Measurements from ENCODE around the gene GARIN5B.
A peak's percentile ranks its signal among the peaks of the same experiment; 100 is the strongest.
"Not testable (repeated sequence)": the region's sequence is repeated elsewhere in the genome, so short reads cannot be mapped to it uniquely, and the experiment has no call there.

GARIN5B gene

DNA sequence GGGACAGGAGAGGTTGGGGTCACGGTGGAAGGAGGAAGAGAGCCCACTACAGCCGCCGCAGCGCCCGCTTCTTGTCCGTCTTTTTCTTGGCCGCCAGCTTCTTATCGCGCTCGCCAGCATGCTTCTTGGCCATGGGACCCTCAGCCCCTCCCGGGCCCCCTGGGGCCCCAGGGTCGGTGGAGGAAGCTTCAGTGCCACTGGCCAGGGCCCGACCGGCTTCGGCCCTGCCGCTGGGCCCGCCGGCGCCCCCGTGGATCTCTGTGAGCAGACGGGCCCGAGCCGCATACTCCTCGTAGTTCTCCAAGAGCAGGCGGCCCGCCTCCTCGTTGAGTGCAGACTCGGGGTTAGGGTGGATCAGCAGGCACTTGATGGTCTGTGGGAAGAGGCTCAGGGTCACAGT is 38.3 kb upstream of the GARIN5B start:
- H3K4me1 ChIP-seq (ENCODE audit: control insufficient read depth, insufficient read depth, low read length); H3K9ac ChIP-seq (ENCODE audit: low read depth, low read length); H3K4me3 ChIP-seq (ENCODE audit: low read depth, low read length); H3K27me3 ChIP-seq (ENCODE audit: control insufficient read depth, insufficient read depth, low read length); H3K9me3 ChIP-seq (ENCODE audit: control insufficient read depth, insufficient read depth, low read length); H3K27ac ChIP-seq (ENCODE audit: low read depth, low read length): not testable (repeated sequence)
- H3K36me3 ChIP-seq (ENCODE audit: control insufficient read depth, insufficient read depth, low read length), result peaks cover 54% of the 10 kb centered on the region

DNA sequence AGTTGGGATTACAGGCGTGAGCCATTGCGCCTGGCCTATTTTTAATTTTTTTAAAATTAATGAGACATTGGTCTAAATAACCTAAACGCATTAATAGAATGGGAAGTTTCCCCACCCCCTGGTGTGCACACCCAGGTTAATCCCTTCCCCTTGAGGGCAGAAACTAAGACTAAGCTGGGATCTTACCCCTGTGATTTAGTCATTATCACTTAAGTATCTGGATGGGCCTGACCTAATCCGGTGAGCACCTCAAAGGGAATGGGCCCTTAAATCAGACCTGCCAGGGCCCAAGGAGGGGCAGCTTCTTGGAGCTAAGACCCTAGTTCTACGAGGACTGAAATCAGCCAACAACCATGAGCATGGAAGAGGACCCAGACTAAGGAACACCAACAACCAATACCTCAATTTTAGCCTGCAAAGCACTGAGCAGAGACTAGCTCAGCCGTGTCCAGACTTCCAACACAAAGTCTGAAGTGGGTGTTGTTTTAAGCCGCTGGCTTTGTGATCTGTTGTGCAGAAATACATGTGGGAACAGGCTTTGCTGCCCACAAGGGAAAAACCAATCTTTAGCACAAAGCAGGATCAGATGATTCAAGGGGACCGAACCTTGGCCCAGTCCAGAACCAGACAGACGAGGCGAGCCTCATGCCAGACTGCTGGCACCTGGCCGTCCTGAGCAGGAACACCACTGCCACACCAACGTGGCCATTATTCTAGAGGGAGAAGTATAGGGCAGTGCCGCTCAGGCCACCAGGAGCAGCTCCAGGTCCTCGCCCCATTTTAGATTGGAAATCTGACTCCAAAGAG is 37.4 kb upstream of the GARIN5B start:
- no peaks in the 10 kb centered on the region for H3K27me3 ChIP-seq (ENCODE audit: control insufficient read depth, insufficient read depth, low read length)
- H3K9ac ChIP-seq (ENCODE audit: low read depth, low read length), result no peak overlapping the region
- no peak overlapping the region for H3K4me3 ChIP-seq (ENCODE audit: low read depth, low read length)
- no peak overlapping the region for H3K27ac ChIP-seq (ENCODE audit: low read depth, low read length)
- peaks cover 45% of the 10 kb centered on the region for H3K36me3 ChIP-seq (ENCODE audit: control insufficient read depth, insufficient read depth, low read length)
- H3K9me3 ChIP-seq (ENCODE audit: control insufficient read depth, insufficient read depth, low read length), result no peaks in the 10 kb centered on the region
- no peaks in the 10 kb centered on the region for H3K4me1 ChIP-seq (ENCODE audit: control insufficient read depth, insufficient read depth, low read length)

DNA sequence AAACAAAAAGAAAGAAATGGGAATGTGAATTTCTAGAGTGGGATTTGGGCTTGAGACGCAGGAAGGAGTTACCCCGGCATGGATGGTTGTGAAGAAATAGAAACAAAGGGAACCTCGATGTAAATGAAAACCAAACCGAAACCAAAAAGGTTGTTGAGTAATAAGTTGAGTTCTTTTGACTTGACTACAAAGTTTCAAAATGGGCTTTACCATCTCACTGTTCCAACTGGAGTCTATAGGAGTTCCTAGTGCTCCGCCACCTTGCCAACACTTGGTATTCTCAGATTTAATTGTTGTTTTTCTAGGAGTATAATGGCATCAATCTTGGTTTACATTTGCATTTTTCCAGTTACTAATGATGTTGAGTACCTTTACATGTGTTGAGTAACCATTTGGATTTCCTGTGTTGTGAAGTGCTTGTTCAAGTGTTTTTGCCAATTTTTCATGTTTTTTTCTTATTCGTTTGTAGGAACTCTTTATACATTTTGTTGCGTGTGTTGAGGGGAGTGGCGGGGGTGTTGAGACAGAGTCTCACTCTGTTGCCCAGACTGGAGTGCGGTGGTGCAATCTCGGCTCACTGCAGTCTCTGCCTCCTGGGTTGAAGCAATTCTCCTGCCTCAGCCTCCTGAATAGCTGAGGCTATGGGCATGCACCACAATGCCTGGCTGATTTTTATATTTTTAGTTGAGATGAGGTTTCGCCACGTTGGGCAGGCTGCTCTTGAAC is 35.3 kb upstream of the GARIN5B start:
- H3K36me3 ChIP-seq (ENCODE audit: control insufficient read depth, insufficient read depth, low read length), result peaks cover 29% of the 10 kb centered on the region
- no peaks in the 10 kb centered on the region for H3K9me3 ChIP-seq (ENCODE audit: control insufficient read depth, insufficient read depth, low read length)
- 0 out of 2 replicates have a peak, but pooled peaks cover 2% of the 10 kb centered on the region for H3K4me1 ChIP-seq (ENCODE audit: control insufficient read depth, insufficient read depth, low read length)
- no peak overlapping the region for H3K27ac ChIP-seq (ENCODE audit: low read depth, low read length)
- no peaks in the 10 kb centered on the region for H3K27me3 ChIP-seq (ENCODE audit: control insufficient read depth, insufficient read depth, low read length)
- H3K4me3 ChIP-seq (ENCODE audit: low read depth, low read length), result no peak overlapping the region
- H3K9ac ChIP-seq (ENCODE audit: low read depth, low read length), result no peak overlapping the region

GRCh38 chr19:55392820-55393761 is 30.0 kb upstream of the GARIN5B start:
- H3K27ac ChIP-seq (ENCODE audit: low read depth, low read length), result peak overlapping the region; percentile 76
- peaks cover 28% of the 10 kb centered on the region for H3K4me1 ChIP-seq (ENCODE audit: control insufficient read depth, insufficient read depth, low read length)
- H3K4me3 ChIP-seq (ENCODE audit: low read depth, low read length), result 0 out of 2 replicates have a peak overlapping the region, but pooled peaks have one; percentile 2
- peaks cover 19% of the 10 kb centered on the region for H3K36me3 ChIP-seq (ENCODE audit: control insufficient read depth, insufficient read depth, low read length)
- H3K9ac ChIP-seq (ENCODE audit: low read depth, low read length), result no peak overlapping the region
- H3K27me3 ChIP-seq (ENCODE audit: control insufficient read depth, insufficient read depth, low read length), result no peaks in the 10 kb centered on the region
- H3K9me3 ChIP-seq (ENCODE audit: control insufficient read depth, insufficient read depth, low read length), result no peaks in the 10 kb centered on the region

GRCh38 chr19:55391702-55392615 is 28.9 kb upstream of the GARIN5B start:
- no peaks in the 10 kb centered on the region for H3K9me3 ChIP-seq (ENCODE audit: control insufficient read depth, insufficient read depth, low read length)
- H3K27me3 ChIP-seq (ENCODE audit: control insufficient read depth, insufficient read depth, low read length), result no peaks in the 10 kb centered on the region
- H3K27ac ChIP-seq (ENCODE audit: low read depth, low read length), result peak overlapping the region; percentile 76
- no peak overlapping the region for H3K4me3 ChIP-seq (ENCODE audit: low read depth, low read length)
- peaks cover 38% of the 10 kb centered on the region for H3K4me1 ChIP-seq (ENCODE audit: control insufficient read depth, insufficient read depth, low read length)
- no peak overlapping the region for H3K9ac ChIP-seq (ENCODE audit: low read depth, low read length)
- H3K36me3 ChIP-seq (ENCODE audit: control insufficient read depth, insufficient read depth, low read length), result peaks cover 30% of the 10 kb centered on the region

DNA sequence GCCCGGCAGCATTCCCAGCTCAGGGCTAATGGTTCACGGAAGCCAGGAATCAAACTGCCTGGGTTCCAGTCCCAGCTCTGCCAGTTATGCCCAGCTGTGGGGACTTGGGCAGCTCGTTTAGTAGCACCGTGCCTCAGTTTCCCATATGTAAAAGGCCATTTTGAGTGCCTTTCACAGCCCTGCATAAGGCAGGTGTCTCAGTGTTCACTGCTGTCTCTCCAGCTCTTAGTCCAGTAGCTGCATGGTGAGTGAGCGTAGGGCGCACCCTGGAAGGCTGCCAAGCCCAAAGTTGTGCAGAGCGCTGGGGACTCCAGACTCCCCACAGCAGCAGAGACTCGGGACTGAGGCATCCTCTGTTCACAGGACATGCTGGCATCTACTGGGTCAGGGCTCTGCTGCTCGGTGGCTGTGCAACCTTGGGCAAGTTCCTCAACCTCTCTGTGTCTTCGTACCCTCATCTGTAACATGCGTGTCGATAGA is 28.2 kb upstream of the GARIN5B start:
- H3K9me3 ChIP-seq (ENCODE audit: control insufficient read depth, insufficient read depth, low read length), result no peaks in the 10 kb centered on the region
- H3K4me3 ChIP-seq (ENCODE audit: low read depth, low read length), result no peak overlapping the region
- H3K4me1 ChIP-seq (ENCODE audit: control insufficient read depth, insufficient read depth, low read length), result peaks cover 41% of the 10 kb centered on the region
- peaks cover 38% of the 10 kb centered on the region for H3K36me3 ChIP-seq (ENCODE audit: control insufficient read depth, insufficient read depth, low read length)
- no peaks in the 10 kb centered on the region for H3K27me3 ChIP-seq (ENCODE audit: control insufficient read depth, insufficient read depth, low read length)
- H3K27ac ChIP-seq (ENCODE audit: low read depth, low read length), result no peak overlapping the region
- no peak overlapping the region for H3K9ac ChIP-seq (ENCODE audit: low read depth, low read length)

- Histone ChIP-seq H3K36me3 (ENCODE audit: control insufficient read depth, insufficient read depth, low read length) (peaks cover 39% of the 10 kb centered on the region), H3K9ac (ENCODE audit: low read depth, low read length) (no peak overlapping the region), H3K9me3 (ENCODE audit: control insufficient read depth, insufficient read depth, low read length) (no peaks in the 10 kb centered on the region), H3K4me1 (ENCODE audit: control insufficient read depth, insufficient read depth, low read length) (peaks cover 41% of the 10 kb centered on the region), H3K27ac (ENCODE audit: low read depth, low read length) (peak overlapping the region; percentile 2), H3K4me3 (ENCODE audit: low read depth, low read length) (no peak overlapping the region), H3K27me3 (ENCODE audit: control insufficient read depth, insufficient read depth, low read length) (no peaks in the 10 kb centered on the region)
Measured at GRCh38 chr19:55390461-55390880, 27.4 kb upstream of the GARIN5B start.

DNA sequence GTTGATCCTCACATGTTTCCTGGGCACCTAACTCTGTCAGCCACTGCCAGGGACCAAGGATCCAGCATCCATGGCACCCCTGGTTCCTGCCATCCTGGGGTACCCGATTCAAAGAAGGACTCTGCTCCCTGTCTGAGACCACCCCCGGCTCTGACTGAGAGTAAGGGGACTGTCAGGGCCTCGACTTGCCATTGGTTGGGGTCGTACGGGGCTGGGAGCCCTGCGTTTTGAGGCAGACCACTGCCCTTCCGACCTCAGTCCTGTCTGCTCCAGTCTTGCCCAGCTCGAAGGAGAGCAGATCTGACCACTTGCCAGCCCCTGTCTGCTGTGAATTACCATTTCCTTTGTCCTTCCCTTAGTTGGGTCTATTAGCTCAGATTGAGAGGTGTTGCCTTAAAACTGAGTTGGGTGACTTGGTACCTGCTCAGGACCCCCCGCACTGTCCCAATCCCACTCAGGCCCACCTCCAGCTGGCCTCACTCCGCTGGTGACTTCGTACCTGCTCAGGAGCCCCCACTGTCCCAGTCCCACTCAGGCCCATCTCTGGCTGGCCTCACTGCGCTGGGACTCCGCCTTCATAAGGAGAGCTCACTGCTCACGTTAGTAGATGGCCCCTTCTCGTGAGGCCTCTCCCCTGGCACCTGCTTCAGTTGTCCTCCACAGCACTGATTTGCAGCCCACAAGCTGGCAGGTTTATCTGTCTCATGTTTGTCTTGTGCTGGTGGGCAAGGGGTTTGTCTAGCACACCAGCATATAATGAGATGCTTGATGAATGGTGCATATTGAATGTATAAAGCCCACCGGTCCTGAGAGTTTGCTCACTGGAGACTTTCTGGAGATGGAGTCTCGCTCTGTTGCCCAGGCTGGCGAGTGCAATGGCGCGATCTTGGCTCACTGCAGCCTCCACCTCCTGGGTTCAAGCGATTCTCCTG is 26.6 kb upstream of the GARIN5B start:
- no peak overlapping the region for H3K9ac ChIP-seq (ENCODE audit: low read depth, low read length)
- no peaks in the 10 kb centered on the region for H3K27me3 ChIP-seq (ENCODE audit: control insufficient read depth, insufficient read depth, low read length)
- H3K9me3 ChIP-seq (ENCODE audit: control insufficient read depth, insufficient read depth, low read length), result no peaks in the 10 kb centered on the region
- H3K4me3 ChIP-seq (ENCODE audit: low read depth, low read length), result no peak overlapping the region
- no peak overlapping the region for H3K27ac ChIP-seq (ENCODE audit: low read depth, low read length)
- peaks cover 39% of the 10 kb centered on the region for H3K36me3 ChIP-seq (ENCODE audit: control insufficient read depth, insufficient read depth, low read length)
- H3K4me1 ChIP-seq (ENCODE audit: control insufficient read depth, insufficient read depth, low read length), result peaks cover 45% of the 10 kb centered on the region

DNA sequence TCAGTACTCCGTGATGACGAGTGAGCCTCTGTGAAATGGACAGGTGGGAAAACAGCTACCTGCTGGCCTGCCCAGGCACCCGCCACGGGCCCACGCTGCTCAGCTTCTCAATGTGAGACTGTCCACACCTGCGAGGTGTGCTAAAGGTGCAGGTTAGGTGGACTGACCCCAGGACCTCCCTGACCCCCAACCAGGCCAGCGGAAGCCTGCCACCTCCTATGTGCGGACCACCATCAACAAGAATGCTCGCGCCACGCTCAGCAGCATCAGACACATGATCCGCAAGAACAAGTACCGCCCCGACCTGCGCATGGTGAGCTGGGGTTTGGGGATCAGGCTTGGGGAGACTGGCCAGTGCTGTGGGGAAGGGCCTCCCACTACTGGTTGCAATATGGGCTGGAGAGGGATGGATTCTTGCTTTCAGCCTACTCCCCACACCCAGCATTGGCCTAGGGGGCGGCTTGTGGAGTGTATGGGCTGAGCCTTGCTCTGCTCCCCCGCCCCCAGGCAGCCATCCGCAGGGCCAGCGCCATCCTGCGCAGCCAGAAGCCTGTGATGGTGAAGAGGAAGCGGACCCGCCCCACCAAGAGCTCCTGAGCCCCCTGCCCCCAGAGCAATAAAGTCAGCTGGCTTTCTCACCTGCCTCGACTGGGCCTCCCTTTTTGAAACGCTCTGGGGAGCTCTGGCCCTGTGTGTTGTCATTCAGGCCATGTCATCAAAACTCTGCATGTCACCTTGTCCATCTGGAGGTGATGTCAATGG is 24.9 kb upstream of the GARIN5B start:
- H3K9me3 ChIP-seq (ENCODE audit: control insufficient read depth, insufficient read depth, low read length), result no peaks in the 10 kb centered on the region
- peaks cover 39% of the 10 kb centered on the region for H3K36me3 ChIP-seq (ENCODE audit: control insufficient read depth, insufficient read depth, low read length)
- peak overlapping the region; percentile 94 for H3K4me3 ChIP-seq (ENCODE audit: low read depth, low read length)
- H3K9ac ChIP-seq (ENCODE audit: low read depth, low read length), result no peak overlapping the region
- peaks cover 45% of the 10 kb centered on the region for H3K4me1 ChIP-seq (ENCODE audit: control insufficient read depth, insufficient read depth, low read length)
- H3K27me3 ChIP-seq (ENCODE audit: control insufficient read depth, insufficient read depth, low read length), result no peaks in the 10 kb centered on the region
- H3K27ac ChIP-seq (ENCODE audit: low read depth, low read length), result no peak overlapping the region

Measured in HUES48 (cell line).